Measurements from ENCODE around the gene ATXN1.
A peak's percentile ranks its signal among the peaks of the same experiment; 100 is the strongest.

Gene ATXN1

DNA sequence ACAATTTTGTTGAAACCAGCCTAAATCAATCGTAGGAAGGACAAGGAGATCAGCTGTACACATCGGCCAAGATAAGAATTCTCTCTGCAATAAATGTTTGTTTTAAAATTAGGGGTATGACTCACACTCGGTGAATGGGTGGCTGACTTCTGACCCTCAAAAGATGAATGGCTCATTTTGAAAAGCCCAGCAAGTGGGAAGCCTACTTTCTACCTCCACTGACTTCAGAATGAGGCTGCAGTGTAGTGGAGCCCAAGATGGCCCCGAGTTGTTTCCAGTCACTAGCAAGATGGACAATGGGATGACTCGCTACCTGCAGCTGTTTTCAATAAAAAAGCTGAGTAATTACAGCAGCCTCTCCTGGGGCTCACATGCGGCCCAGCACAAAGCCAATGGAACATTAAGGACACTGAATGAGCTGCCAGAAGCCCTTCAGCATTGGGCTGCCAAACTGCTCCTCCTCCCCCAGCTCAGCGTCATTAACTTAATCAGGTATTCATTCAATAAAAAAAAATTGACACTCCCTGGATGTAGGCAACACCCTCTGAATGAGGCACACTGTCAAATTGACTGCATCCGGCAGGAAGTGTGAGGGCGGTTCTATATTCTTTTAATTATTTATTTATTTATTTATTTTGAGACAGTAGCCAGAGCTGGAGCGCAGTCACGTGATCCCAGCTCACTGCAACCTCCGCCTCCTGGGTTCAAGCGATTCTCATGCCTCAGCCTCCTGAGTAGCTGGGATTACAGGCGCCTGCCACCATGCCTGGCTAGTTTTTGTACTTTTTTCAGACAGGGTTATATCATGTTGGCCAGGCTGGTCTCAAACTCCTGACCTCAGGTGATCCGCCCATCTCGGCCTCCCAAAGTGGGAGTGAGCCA lies 415.6 kb downstream of the ATXN1 start:
- no peak for DNase-seq

DNA sequence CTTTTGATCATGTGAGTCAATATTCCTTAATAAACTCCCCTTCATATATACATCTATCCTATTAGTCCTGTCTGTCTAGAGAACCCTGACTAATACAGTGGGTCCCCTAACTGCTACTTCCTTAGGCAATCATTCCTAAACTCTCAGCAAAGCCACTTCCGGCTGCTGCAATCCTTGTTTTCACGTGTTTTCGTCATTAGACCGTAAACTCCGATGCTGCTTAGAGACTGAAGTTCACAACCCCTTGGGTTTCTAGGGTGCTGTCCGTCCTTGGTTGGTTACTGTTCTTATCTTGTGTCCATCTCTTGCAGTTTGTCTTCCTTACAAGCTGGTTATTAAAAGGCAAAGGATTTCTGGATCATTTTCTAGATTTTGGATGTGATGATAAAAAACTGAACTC lies 416.5 kb downstream of the ATXN1 start:
- DNase-seq: no peak

DNA sequence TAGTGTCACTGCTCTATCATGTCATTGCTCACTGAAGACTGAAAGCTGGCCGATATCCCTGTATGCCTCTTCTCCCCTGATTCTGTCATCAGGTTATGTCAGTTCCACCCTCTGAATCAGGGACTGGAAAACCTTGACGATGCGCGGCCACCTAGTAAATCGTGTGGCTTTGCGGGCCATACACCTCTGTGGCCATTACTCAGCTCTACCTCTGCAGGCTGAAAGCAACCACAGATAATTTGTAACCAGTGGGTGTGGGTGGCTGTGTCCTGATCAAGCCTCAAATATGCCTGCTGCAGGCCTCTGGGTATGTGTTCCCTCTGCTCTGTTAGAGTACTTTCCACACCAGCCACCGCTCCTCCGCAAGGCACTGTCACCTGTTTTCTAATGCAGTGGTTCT lies 417.7 kb downstream of the ATXN1 start:
- no peak for DNase-seq

DNA sequence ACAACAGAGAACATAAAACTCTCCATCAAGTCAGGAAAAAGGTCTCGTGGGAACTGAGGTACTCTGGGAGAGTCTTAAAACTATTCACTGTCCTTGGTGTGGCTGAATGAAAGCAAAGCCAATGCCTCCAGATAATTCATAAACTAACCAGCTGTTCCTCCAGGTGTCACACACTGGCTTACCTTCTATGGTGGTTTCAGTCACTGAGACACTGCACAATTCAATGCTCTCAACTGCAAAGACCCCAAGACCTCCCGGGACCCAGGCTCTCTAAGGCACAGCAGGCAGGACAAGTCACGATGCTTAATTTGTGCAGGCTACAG lies 422.0 kb downstream of the ATXN1 start:
- DNase-seq: no peak

DNA sequence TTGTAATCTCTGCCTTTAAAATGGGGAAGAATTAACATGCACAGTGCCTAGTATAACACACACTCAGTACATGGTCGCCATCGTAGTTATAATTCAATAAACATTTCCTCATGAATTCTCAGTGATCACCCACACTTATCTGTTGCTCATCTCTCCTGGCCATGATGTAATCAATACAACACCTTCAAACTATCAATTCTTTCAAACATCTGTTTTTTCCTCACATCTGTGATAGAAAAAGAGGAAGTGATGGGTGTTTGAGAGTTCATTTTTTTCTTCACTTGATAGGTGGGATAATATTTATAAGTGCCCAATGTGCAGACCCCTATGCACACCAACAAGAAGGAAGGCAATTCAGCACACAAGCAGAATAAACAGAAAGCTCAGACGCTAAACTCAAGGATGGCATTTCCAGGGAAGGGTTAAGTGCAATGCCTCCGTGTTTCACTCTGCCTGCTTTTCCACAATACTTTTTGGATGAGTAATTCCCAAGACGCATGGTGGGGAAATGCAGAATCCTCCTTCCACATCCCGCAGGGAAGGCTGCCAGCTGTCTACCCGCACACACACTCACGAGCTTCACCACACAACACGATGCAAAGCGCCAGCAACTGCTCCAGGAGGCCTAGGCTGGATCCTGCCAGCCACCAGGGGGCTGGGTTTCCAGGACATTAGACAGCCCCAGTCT lies 422.5 kb downstream of the ATXN1 start:
- no peak for DNase-seq

DNA sequence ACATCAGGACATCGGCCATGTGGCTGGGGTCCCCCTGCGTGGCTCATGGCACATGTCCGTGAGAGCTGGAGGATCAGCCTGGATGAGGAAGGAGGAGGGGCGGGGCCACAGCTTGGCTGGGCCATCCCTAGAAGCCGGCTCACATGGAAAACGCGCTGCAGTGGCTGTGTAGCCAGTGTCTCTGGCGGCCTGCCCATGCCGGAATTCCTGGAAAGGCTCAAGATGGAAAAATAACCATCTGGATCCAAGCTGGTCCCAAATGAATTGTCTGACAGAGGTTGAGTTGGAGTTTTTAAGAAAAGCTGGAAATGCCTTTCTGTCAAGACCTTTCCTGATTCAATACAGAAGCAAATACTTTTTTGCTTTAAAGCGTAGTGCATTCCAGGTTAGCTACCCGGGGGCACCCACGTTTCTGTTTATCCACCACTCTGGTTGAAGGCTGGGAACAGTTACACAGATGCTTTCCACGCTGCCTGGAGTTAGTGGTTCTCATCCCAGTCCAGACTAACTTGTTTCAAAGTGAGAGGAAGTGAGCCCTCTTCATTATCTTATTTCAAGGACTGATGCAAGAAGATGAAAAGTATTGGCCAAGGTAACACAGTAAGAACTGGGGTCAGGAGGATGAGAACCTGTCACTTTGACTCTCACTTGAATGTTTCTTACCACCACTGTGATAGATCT lies 423.8 kb downstream of the ATXN1 start:
- DNase-seq: no peak

DNA sequence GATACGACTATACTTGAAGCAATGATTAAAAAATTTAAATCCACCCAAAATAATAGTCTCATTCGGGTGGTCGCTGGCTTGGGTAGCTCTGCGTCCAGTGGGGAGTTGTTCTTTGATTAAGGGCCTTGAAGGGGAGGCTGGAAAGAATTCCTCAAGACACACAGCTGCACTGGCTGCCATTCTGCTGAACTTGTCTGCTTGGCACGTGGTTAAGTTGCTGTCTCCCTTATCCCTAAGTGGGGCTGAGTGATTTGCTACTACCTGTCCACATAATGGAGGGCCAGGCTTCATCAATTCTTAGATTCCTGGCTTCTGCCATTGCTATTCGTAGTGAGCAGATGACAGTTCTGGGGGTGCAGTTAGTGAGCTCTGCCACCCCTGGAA lies 424.4 kb downstream of the ATXN1 start:
- no peak for DNase-seq

DNA sequence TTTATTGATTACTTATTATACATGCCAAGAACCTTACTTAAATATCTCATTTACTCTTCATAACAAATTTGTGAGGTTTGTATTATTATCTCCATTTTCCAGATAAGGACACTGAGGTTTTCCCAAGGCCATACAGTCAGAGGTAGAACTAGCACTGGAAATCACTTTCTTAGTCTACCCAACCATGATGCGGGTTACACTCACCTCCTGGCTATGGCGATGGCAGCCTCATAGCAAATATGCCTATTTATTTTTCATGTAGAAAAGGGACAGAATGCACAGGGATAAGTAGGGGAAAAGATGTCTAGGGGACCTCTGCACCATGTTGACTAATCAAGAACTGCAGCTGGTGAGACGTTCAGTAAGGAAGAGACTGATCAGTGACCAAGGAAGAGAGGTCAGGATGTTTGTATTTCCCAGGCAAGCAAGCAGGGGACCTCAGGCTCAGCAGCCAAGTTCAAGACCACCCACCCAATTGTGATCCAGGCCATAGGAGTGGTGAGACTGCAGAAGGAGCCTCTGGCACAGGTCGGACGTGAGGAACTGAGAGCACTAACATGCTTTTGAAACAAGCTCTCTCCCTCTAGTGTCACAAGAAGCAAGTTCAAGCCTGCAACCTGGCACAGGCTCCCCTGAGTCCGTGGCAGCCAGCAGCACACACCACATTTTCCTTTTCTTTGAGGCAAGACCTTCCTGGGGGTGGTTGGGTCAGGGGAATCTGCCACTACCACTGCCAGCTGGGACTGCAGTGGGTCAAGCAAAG lies 425.0 kb downstream of the ATXN1 start:
- DNase-seq: no peak

DNA sequence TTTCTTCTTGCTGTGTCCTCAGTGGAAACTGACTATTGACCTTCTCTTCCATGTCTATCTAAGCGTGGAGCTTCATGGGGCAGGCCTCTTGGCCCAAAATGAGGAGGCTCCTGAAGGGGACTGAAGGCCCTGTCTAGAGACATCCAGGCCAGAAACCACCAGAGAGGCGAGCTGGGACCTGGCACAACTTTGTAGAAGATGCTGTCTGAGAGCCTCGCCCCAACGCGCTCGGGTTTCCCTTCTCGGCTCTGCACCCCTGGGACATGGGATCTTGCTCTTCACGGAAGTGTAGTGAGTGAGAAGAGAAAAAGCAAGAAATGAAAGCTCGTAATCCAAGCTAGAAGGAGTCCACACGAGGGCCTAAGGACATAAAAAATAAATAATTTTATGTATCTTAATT lies 426.1 kb downstream of the ATXN1 start:
- no peak for DNase-seq

DNA sequence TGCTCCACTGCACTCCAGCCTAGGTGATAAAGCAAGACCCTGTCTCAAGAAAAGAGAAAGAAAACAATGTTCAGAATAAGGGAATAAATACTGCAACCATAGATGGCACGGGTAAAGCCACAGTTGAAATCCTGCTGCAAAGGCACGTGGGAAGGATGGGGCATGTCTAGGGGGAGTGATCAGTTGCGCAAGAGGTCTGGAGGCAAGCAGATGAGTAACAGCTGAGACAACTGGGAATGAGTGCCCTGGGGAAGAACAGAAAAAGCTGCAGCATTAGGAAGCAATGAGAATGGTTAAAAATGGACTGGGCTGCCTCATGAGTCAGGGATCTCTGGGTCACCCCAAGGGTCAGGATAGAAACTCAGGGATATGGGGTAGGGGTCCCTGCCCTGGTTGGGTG lies 426.6 kb downstream of the ATXN1 start:
- DNase-seq: no peak

DNA sequence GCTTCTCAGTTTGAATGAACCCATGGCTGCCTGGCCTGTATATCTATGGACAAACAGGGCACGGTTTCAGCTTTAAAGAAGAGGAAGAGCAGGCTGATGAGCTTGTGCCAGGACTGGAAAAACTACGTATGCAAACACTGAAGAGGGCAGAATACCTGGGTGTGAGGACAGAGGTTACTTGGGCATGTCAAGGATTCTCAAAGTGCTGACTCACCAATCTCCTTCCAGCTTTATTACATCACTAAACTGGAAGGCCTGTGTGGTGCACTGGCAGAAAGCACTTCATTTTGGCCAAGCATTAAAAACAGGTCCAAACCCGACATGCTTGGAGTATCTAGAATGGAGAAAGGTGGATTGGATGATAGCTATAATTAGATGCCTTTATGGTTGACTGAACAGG lies 427.7 kb downstream of the ATXN1 start:
- DNase-seq: no peak

DNA sequence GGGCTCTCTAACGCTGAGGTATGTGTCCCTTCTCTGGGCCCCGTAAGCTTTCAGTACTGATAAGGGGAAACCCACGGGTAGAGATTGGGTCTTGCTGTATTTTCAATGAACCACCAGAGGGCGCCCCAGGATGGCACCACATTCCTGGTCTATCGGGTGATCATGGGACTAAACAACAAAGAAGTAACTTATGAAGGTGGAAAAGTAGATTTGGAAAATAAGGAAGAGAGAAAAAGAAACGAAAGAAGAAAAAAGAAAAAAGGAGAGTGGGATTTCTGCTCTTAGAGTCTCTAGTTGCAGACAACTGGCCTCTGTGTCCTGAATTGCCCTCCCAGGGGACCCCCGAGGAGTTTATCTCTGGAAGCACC lies 429.1 kb downstream of the ATXN1 start:
- peak; percentile 88 for DNase-seq

DNA sequence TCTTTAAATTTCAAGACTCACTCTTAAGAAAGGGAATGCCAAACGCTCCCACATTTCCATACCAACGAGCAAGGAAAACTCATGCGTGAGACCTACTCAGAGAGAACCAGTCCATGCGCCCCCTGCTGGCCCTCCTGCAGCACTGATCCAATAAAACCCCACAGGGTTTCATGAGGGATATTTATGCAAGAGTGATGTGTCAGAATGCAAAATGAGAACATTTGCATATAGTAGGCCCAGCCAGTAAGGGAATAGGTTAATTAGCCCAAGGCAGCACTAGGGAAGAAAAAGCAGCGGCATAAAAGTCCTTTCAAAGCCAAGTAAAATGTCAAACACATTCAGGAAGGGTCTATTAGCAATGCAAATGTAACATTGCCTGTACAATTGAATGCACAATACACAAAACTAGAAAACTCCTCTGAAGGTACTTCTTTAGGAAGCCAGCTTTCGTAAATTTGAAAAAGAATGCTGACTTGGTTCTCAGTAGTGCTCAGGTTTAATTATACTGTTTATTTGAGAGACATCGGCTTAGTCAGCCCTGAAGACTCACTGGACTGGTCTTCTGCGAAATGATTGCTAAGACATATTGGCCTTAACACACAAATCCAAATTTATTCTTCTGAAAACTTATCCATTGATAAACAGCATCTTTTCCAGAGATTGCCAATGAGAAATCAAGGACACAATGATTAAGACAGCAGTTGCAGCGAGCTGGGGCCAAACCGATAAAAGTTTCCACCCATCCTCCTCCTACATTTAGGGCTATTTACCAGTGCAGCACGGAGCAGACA lies 429.7 kb downstream of the ATXN1 start:
- DNase-seq: peak; percentile 84

DNA sequence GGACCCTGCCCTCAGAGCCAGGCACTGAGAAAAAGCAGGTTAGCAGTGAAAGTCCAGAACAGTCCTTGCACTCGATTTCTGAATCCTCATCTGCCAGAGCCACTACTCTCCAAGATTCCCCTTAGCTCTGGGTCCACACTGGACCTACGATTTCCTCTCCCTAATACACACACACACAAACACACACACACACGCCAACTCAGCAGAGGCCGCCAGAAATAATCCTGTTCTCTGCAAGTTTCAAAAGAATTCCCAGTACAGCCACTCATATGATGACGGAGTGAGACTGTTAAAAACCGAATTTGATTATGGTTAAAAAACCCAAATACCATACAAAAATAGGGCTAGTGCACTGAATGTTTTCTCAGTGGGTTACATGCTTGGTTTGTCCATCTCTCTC lies 432.0 kb downstream of the ATXN1 start:
- no peak for DNase-seq

DNA sequence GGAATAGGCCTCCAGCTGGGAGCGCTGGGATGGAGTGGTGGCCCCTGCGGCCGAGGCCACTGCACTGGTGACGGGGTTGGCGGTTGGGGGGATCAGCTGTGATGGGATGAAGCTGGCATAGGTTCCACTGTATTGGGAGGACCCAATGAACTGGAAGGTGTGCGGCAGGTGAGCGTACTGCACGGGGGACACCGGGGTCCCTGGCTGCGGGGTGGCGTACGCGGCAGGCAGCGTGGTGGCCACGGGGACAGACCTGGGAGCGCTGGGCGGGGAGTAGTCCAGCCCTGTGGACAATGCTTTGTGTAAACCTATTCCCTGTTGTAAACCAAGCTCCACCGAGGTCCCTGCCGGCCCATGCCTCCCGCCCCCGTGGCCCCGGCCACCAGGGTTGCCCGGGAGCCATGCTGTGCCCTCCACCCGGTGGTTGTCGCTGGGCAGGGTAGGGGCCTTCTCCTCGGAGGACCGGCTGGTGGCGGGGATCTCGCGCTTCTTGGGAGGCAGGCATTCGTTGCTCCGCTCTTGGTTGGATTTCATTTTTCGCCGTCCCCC lies 433.4 kb downstream of the ATXN1 start:
- no peak for DNase-seq

DNA sequence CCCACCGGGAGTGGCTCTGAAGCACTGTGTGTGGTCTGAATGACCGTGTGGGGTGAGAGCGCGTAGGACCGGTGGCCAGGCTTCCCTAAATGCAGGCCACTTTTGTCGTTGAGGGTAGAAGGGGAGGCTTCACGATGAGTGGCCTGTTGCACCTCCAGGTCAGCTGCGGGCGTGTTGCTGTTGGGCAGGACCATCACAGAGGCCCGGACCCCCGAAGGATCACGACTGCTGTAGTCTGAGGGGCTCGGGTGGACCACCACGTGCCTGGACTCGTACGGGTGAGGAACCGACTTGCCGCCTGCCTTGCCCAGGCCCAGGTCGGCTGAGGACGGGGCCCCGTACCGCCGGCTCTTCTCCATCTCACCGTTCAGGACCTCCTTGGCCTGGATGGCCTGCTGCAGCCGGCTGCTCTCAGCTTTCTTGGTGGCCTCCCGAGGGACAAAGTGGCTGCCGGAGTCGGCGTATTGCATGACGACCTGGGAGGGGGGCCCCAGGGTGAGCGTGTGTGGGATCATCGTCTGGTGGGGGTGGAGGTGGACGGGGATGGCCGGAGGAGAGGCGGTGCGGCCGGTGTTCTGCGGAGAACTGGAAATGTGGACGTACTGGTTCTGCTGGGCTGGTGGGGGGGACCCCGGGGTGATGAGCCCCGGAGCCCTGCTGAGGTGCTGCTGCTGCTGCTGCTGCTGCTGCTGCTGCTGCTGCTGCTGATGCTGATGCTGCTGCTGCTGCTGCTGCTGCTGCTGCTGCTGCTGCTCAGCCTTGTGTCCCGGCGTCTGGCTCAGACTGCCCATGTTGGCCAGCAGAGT lies 434.1 kb downstream of the ATXN1 start:
- DNase-seq: no peak

DNA sequence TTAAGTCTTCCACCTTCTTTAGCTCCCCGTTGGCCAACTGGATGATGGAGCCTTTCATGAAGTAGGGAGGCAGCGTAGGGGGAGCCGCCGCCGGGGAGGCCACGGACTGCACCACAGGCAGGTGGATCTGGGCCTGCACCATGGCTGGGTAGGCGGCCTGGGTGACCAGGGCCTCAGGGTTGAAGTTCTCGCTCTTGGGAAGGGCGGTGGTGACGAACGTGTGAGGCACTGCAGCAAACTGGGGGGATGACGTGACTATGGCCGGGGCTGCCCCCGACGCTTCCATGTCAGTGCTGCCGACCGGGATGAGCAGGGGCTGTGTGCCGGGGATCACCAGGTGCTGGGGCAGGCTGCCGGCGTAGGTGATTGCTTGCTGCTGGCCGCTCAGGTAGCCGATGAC lies 434.7 kb downstream of the ATXN1 start:
- DNase-seq: no peak

DNA sequence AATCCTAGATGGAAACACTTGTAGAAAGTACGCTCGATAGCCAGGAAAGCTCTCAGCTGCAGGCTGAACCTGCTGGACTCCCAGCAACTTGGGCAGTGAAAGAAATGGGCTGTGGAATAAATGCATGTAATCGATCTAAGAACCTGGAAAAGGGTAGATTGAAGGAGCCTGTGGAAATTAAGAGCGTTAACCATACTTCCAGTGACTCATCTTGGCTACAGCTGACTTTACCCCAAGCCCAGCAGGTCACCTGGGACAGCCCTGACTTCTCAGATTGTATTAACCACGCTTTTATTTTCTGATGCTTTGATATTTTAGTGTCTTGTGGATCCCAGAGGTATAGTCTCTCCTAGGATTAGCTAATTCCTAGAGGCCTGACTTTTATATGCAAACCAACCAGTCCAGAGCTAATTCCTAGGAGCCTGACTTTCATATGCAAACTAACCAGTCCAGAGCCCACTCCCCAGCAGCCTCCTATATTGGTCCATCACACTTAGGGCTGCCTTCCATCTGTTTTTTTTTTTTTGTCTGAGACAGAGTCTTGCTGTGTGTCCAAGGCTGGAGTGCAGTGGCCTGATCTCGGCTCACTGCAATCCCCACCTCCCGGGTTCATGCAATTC lies 436.5 kb downstream of the ATXN1 start:
- no peak for DNase-seq

DNA sequence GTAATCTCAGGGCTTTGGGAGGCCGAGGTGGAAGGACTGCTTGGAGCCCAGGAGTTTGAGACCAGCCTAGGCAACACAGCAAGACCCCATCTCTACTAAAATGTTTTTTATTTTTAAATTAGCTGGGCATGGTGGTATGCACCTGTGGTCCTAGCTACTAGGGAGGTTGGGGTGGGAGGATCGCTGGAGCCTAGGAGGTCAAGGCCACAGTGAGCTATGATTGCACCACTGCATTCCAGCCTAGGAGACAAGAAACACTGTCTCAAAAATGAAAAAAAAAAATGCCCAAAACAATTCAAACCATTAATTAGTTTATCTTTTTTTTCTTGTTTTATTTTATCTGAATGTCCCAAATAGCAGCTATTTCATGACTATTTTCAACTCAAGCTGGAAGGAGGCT lies 437.1 kb downstream of the ATXN1 start:
- DNase-seq: no peak

DNA sequence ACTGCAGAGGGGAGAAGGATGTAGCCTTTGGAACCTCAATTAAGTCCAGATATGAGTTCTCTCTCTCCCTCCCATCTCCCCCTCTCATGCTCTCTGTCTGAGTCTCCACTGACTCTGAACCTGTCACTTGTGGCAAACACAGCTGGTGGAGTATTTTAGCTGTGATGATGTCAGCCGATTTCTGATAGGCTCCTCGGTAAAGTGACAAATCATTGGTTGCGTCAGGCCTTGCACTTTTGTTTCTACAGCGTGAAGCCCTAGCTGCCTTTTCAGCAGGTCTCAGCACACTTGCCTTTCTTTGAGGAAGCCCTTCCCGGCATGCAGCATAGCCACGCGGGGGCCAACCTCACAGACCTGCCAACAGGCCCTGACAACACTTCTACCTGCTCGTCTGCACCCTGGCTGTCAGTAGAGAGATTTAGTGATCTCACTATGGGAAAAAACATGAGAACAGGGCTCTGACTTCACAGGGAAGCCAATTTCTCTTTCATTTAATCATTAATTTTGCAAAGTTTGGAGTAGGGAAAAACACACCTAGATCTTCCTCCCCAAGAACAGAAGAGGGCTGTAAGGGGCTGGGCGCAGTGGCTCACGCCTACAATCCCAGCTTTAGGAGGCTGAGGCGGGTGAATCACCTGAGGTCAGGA lies 438.5 kb downstream of the ATXN1 start:
- DNase-seq: peak; percentile 84

All from activated CD8-positive, alpha-beta memory T cell treated with anti-CD3 and anti-CD28 coated beads, Interleukin-2, amount 50 U/mL, for 48 hours (primary cell).